Measurements from ENCODE around the gene HNRNPLL. TPM values are rescaled to one million over a fixed set of nuclear protein-coding genes. Genes with fewer than 3 reads are reported as not detected.

The HNRNPLL gene
- total RNA-seq, 1 donor from 2014 or later = 10.6 TPM

- intact Hi-C loops (cut with DNase I) = no loop called here
- Histone ChIP-seq H3K27ac (no peak overlapping the region), H3K9me3 (no peaks in the 10 kb centered on the region), H3K4me1 (no peaks in the 10 kb centered on the region), H3K27me3 (no peaks in the 10 kb centered on the region), H3K4me3 (no peak overlapping the region), H3K36me3 (peaks cover 0 to 9% of the 10 kb centered on the region in 2 donors)
- TF ChIP-seq, protein P1, sequence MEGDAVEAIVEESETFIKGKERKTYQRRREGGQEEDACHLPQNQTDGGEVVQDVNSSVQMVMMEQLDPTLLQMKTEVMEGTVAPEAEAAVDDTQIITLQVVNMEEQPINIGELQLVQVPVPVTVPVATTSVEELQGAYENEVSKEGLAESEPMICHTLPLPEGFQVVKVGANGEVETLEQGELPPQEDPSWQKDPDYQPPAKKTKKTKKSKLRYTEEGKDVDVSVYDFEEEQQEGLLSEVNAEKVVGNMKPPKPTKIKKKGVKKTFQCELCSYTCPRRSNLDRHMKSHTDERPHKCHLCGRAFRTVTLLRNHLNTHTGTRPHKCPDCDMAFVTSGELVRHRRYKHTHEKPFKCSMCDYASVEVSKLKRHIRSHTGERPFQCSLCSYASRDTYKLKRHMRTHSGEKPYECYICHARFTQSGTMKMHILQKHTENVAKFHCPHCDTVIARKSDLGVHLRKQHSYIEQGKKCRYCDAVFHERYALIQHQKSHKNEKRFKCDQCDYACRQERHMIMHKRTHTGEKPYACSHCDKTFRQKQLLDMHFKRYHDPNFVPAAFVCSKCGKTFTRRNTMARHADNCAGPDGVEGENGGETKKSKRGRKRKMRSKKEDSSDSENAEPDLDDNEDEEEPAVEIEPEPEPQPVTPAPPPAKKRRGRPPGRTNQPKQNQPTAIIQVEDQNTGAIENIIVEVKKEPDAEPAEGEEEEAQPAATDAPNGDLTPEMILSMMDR (IDR thresholded peaks at IDR 0.05) = peak in 1 of 3 experiments; percentile 14
- DNase-seq (ENCODE audit: low spot score in 2 of 2) = no peak
Measured at GRCh38 chr2:38554973-38555595, 47.6 kb downstream of the HNRNPLL start.

DNA sequence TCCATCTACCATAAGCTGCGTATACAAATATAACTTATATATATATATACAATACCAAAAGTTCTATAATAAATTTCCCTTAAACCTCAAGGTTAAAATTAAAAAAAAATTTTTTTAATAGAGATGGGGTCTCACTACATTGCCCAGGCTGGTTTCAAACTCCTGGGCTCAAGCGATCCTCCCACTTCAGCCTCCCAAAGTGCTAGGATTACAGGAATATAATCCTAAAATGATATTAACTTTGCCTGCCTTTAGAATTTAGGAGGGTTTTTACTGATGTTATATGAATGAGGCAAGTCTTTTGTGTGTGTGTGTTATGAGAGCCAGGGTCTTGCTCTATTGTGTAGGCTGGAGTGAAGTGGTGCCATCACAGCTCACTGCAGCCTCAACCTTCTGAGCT is 49.2 kb downstream of the HNRNPLL start:
- H3K4me3 ChIP-seq = no peak overlapping the region
- TF ChIP-seq, protein P1 (IDR thresholded peaks at IDR 0.05) = no peak
- H3K36me3 ChIP-seq = no peaks in the 10 kb centered on the region
- intact Hi-C loops (cut with DNase I) = no loop called here
- DNase-seq (ENCODE audit: low spot score in 2 of 2) = no peak
- no peak overlapping the region for H3K27ac ChIP-seq
- H3K27me3 ChIP-seq = no peaks in the 10 kb centered on the region
- no peaks in the 10 kb centered on the region for H3K4me1 ChIP-seq
- H3K9me3 ChIP-seq = no peaks in the 10 kb centered on the region

DNA sequence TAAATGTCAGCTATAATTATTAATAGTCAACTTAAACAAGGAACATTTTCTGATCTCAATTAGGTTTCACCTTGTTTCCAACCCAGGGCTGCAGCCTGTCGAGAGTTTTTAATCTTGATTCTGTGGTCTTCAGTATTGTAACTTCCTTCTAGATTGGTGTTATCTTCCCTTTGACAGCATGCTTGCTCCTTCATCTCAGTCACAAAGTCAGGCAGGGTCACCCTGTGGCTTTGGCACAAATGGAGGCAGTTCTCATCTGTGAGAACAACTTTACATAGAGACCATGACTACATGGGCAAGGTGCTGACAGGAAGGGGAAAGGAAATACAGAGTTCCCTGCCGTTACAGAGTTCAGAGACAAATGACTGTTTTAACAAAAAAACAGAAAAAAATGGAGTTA is 50.5 kb downstream of the HNRNPLL start:
- Histone ChIP-seq H3K4me1 (no peaks in the 10 kb centered on the region), H3K4me3 (no peak overlapping the region), H3K27me3 (no peaks in the 10 kb centered on the region), H3K9me3 (no peaks in the 10 kb centered on the region), H3K27ac (no peak overlapping the region), H3K36me3 (no peaks in the 10 kb centered on the region)
- TF ChIP-seq, protein P1 (IDR thresholded peaks at IDR 0.05) = no peak
- intact Hi-C loops (cut with DNase I) = no loop called here
- DNase-seq (ENCODE audit: low spot score in 2 of 2) = no peak

GRCh38 chr2:38551746-38552145 is 51.0 kb downstream of the HNRNPLL start:
- TF ChIP-seq, protein P1 (IDR thresholded peaks at IDR 0.05) = no peak
- Histone ChIP-seq H3K27me3 (no peaks in the 10 kb centered on the region), H3K36me3 (no peaks in the 10 kb centered on the region), H3K4me1 (no peaks in the 10 kb centered on the region), H3K27ac (no peak overlapping the region), H3K9me3 (no peaks in the 10 kb centered on the region), H3K4me3 (no peak overlapping the region)
- DNase-seq (ENCODE audit: low spot score in 2 of 2) = no peak
- intact Hi-C loops (cut with DNase I) = no loop called here

GRCh38 chr2:38551171-38551570 is 51.6 kb downstream of the HNRNPLL start:
- Histone ChIP-seq H3K4me1 (no peaks in the 10 kb centered on the region), H3K36me3 (no peaks in the 10 kb centered on the region), H3K4me3 (no peak overlapping the region), H3K9me3 (no peaks in the 10 kb centered on the region), H3K27ac (no peak overlapping the region), H3K27me3 (no peaks in the 10 kb centered on the region)
- TF ChIP-seq, protein P1 (IDR thresholded peaks at IDR 0.05) = no peak
- intact Hi-C loops (cut with DNase I) = no loop called here
- no peak for DNase-seq (ENCODE audit: low spot score in 2 of 2)

DNA sequence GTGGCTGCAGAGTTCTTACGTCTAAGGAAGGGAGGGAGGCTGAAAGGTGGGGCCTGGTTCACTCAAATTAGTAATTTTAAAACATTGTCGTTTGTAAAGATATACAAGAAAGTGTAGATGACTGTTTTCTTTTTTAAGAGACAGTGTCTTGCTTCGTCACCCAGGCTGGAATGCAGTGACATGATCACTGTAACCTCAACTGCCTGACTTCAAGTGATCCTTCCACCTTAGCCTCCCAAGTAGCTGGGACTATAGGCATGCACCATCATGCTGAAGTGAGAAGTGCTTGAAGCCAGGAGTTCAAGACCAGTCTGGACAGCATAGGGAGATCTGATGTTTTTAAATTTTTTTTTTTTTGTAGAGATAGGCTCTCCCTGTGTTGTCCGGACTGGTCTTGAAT is 52.9 kb downstream of the HNRNPLL start:
- no peaks in the 10 kb centered on the region for H3K36me3 ChIP-seq
- intact Hi-C loops (cut with DNase I) = no loop called here
- DNase-seq (ENCODE audit: low spot score in 2 of 2) = no peak
- no peaks in the 10 kb centered on the region for H3K27me3 ChIP-seq
- H3K9me3 ChIP-seq = no peaks in the 10 kb centered on the region
- H3K27ac ChIP-seq = no peak overlapping the region
- H3K4me3 ChIP-seq = no peak overlapping the region
- H3K4me1 ChIP-seq = no peaks in the 10 kb centered on the region
- TF ChIP-seq, protein P1 (IDR thresholded peaks at IDR 0.05) = no peak
